ENCODE results near the gene VCX3B. TPM values are rescaled to one million over a fixed set of nuclear protein-coding genes. Genes with fewer than 3 reads are reported as not detected.
"Not testable (repeated sequence)": the region's sequence is repeated elsewhere in the genome, so short reads cannot be mapped to it uniquely, and the experiment has no call there.

The VCX3B gene
- polyA plus RNA-seq (ENCODE audit: insufficient read length in 4 of 4): under 1 TPM in 2 of 4 donors, not detected in 2; 0.30 to 0.68 TPM

- not testable (repeated sequence) for DNase-seq (ENCODE audit: low read depth in 4 of 4, low spot score in 2 of 4)
Measured at GRCh38 chrX:8464530-8464929, at the start of gene VCX3B. VCX3B (plus strand) TSS chrX:8464830; CDS start chrX:8465451, 621 bp downstream.

- DNase-seq (ENCODE audit: low read depth in 4 of 4, low spot score in 2 of 4): no peak
Measured at GRCh38 chrX:8418301-8418700, 46.3 kb upstream of the VCX3B start.

- no peak for DNase-seq (ENCODE audit: low read depth in 4 of 4, low spot score in 2 of 4)
Measured at GRCh38 chrX:8424912-8425311, 39.7 kb upstream of the VCX3B start.

GRCh38 chrX:8429692-8430249 is 34.9 kb upstream of the VCX3B start:
- DNase-seq (ENCODE audit: low read depth in 4 of 4, low spot score in 2 of 4): no peak

- no peak for DNase-seq (ENCODE audit: low read depth in 4 of 4, low spot score in 2 of 4)
Measured at GRCh38 chrX:8430444-8430843, 34.2 kb upstream of the VCX3B start.

GRCh38 chrX:8432396-8432795 is 32.2 kb upstream of the VCX3B start:
- no peak for DNase-seq (ENCODE audit: low read depth in 4 of 4, low spot score in 2 of 4)

GRCh38 chrX:8433109-8434062 is 31.2 kb upstream of the VCX3B start:
- no peak for DNase-seq (ENCODE audit: low read depth in 4 of 4, low spot score in 2 of 4)

GRCh38 chrX:8447368-8447767 is 17.3 kb upstream of the VCX3B start:
- DNase-seq (ENCODE audit: low read depth in 4 of 4, low spot score in 2 of 4): no peak

- not testable (repeated sequence) for DNase-seq (ENCODE audit: low read depth in 4 of 4, low spot score in 2 of 4)
Measured at GRCh38 chrX:8452343-8452742, 12.3 kb upstream of the VCX3B start.

- no peak for DNase-seq (ENCODE audit: low read depth in 4 of 4, low spot score in 2 of 4)
Measured at GRCh38 chrX:8453611-8454010, 11.0 kb upstream of the VCX3B start.

- DNase-seq (ENCODE audit: low read depth in 4 of 4, low spot score in 2 of 4): no peak
Measured at GRCh38 chrX:8455557-8455956, 9.1 kb upstream of the VCX3B start.

- no peak for DNase-seq (ENCODE audit: low read depth in 4 of 4, low spot score in 2 of 4)
Measured at GRCh38 chrX:8462488-8462887, 2.1 kb upstream of the VCX3B start.

- DNase-seq (ENCODE audit: low read depth in 4 of 4, low spot score in 2 of 4): no peak
Measured at GRCh38 chrX:8484360-8484949, 19.8 kb downstream of the VCX3B start.

GRCh38 chrX:8495036-8495435 is 30.4 kb downstream of the VCX3B start:
- DNase-seq (ENCODE audit: low read depth in 4 of 4, low spot score in 2 of 4): not testable (repeated sequence)

- DNase-seq (ENCODE audit: low read depth in 4 of 4, low spot score in 2 of 4): no peak
Measured at GRCh38 chrX:8500203-8500602, 35.6 kb downstream of the VCX3B start.

- not testable (repeated sequence) for DNase-seq (ENCODE audit: low read depth in 4 of 4, low spot score in 2 of 4)
Measured at GRCh38 chrX:8502101-8502500, 37.5 kb downstream of the VCX3B start.

- DNase-seq (ENCODE audit: low read depth in 4 of 4, low spot score in 2 of 4): no peak
Measured at GRCh38 chrX:8504451-8504850, 39.8 kb downstream of the VCX3B start.
